Measurements from ENCODE around the gene TRIM68.

DNA sequence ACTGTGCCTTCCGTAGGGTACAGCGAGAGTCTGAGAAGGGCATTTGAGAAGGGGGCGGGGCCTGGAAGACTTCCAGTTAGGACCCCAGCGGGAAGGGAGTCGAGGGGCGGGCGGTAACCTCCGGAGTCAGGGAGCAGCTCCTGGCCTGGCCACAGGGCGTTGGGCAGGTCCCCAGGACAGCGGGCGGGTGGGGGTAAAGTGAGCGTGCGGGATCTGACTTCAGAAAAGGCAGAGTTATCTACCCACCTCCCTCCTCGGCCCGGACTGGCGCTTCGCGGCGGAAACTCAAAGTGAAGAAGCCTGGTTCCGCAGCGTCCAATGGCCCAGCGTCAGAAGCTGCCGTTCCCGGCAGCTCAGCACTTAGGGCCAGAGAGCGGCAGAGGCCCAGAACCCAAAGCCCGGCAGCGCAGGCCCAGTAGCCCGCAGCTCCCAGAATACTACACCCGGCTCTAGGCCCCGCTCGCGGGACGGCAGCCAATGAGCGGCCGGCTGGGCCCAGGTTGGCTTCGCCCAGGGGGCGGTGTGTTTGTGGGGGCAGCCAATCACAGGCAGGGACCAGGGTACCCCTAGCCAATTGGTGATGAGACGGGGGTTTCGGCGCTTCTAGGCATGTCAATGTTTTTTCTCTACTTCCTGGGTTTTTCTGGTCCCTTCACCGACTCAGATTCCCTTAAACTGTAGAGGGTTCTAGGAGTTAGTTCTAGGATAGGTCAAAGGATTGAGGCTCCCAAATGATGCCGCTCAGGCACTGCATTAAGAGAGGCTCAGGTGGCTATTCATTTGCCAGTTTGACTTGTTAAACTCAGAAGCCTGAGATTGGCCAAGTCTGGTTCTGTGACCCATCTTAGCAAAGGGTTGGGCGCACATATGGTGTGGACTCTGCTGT lies at the start of gene TRIM68:
- TF ChIP-seq, protein P1, sequence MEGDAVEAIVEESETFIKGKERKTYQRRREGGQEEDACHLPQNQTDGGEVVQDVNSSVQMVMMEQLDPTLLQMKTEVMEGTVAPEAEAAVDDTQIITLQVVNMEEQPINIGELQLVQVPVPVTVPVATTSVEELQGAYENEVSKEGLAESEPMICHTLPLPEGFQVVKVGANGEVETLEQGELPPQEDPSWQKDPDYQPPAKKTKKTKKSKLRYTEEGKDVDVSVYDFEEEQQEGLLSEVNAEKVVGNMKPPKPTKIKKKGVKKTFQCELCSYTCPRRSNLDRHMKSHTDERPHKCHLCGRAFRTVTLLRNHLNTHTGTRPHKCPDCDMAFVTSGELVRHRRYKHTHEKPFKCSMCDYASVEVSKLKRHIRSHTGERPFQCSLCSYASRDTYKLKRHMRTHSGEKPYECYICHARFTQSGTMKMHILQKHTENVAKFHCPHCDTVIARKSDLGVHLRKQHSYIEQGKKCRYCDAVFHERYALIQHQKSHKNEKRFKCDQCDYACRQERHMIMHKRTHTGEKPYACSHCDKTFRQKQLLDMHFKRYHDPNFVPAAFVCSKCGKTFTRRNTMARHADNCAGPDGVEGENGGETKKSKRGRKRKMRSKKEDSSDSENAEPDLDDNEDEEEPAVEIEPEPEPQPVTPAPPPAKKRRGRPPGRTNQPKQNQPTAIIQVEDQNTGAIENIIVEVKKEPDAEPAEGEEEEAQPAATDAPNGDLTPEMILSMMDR (IDR thresholded peaks at IDR 0.05; ENCODE audit: low read depth, low read length) = no peak
- no peak for TF ChIP-seq EZH2phosphoT487 (IDR thresholded peaks at IDR 0.05; ENCODE audit: low read depth)
